RWPE2 (cell line): ENCODE results near the gene KAZN.

Experiments
- ATAC-seq: fragments of 200-7000 bp; cut with Tn5 transposase; 3 replicates; pipeline ENCODE4 v1.9.1; 2021; ENCODE audit warnings: low read depth
- DNase-seq: peaks from one replicate; pipeline ENCODE4 v3.0.0-alpha.2; 2020; ENCODE audit warnings: low spot score
- H3K27ac ChIP-seq: fragments of 450-650 bp; 2 replicates; pipeline ENCODE4 v1.5.1; 2017; ENCODE audit warnings: mild to moderate bottlenecking; ENCODE audit not compliant: poor library complexity, severe bottlenecking
- H3K27me3 ChIP-seq: fragments of 250-450 bp; sonication (Bioruptor Pico); 2 replicates; pipeline ENCODE4 v1.5.1; 2021; ENCODE audit warnings: mild to moderate bottlenecking, moderate library complexity; ENCODE audit not compliant: insufficient read depth, poor library complexity, severe bottlenecking
- H3K36me3 ChIP-seq: fragments of 250-450 bp; sonication (Bioruptor Pico); 2 replicates; pipeline ENCODE4 v1.5.1; 2020; ENCODE audit warnings: low read depth, mild to moderate bottlenecking, moderate library complexity
- H3K4me1 ChIP-seq: fragments of 250-450 bp; sonication (Bioruptor Pico); 2 replicates; pipeline ENCODE4 v1.5.1; 2021; ENCODE audit warnings: mild to moderate bottlenecking, moderate library complexity; ENCODE audit not compliant: insufficient read depth, poor library complexity, severe bottlenecking
- H3K4me3 ChIP-seq: fragments of 250-450 bp; sonication (Bioruptor Pico); 2 replicates; pipeline ENCODE4 v1.5.1; 2021; ENCODE audit warnings: mild to moderate bottlenecking, moderate library complexity; ENCODE audit not compliant: severe bottlenecking
- H3K9me3 ChIP-seq: fragments of 250-450 bp; sonication (Bioruptor Pico); 2 replicates; pipeline ENCODE4 v1.5.1; 2021; ENCODE audit warnings: mild to moderate bottlenecking, moderate library complexity; ENCODE audit not compliant: severe bottlenecking
- CTCF ChIP-seq: fragments of 450-650 bp; IDR thresholded peaks from one replicate; pipeline ENCODE4 v1.5.1; 2017; ENCODE audit warnings: mild to moderate bottlenecking, moderate library complexity; ENCODE audit not compliant: poor library complexity, severe bottlenecking

KAZN gene

GRCh38 chr1:14913482-14914177 is 315.1 kb downstream of the KAZN start:
- Histone ChIP-seq H3K27ac (no peak overlapping the region), H3K27me3 (no peaks in the 10 kb centered on the region), H3K36me3 (no peaks in the 10 kb centered on the region), H3K4me3 (no peak overlapping the region), H3K9me3 (no peaks in the 10 kb centered on the region), H3K4me1 (peaks cover 28% of the 10 kb centered on the region)
- no peak for TF ChIP-seq CTCF
- DNase-seq (no peak), ATAC-seq (peak; percentile 15; the same call in 1 of the 3 replicates)

GRCh38 chr1:14914351-14914988 is 316.0 kb downstream of the KAZN start:
- DNase-seq (no peak), ATAC-seq (no peak)
- Histone ChIP-seq H3K36me3 (no peaks in the 10 kb centered on the region), H3K4me3 (no peak overlapping the region), H3K4me1 (peaks cover 28% of the 10 kb centered on the region), H3K9me3 (no peaks in the 10 kb centered on the region), H3K27me3 (no peaks in the 10 kb centered on the region), H3K27ac (no peak overlapping the region)
- TF ChIP-seq CTCF: no peak

GRCh38 chr1:14915356-14916054 is 317.0 kb downstream of the KAZN start:
- Histone ChIP-seq H3K4me3 (no peak overlapping the region), H3K27me3 (no peaks in the 10 kb centered on the region), H3K36me3 (no peaks in the 10 kb centered on the region), H3K27ac (no peak overlapping the region), H3K4me1 (peaks cover 23% of the 10 kb centered on the region), H3K9me3 (no peaks in the 10 kb centered on the region)
- DNase-seq (no peak), ATAC-seq (no peak)
- TF ChIP-seq CTCF: peak; percentile 81

GRCh38 chr1:14919289-14919688 is 320.8 kb downstream of the KAZN start:
- H3K27ac ChIP-seq: no peak overlapping the region
- DNase-seq (no peak), ATAC-seq (no peak)
- no peaks in the 10 kb centered on the region for H3K27me3 ChIP-seq
- no peak overlapping the region for H3K4me3 ChIP-seq
- no peaks in the 10 kb centered on the region for H3K4me1 ChIP-seq
- no peaks in the 10 kb centered on the region for H3K9me3 ChIP-seq
- H3K36me3 ChIP-seq: no peaks in the 10 kb centered on the region
- no peak for TF ChIP-seq CTCF
